ENCODE measurements around the gene EVX2.
A peak's percentile ranks its signal among the peaks of the same experiment; 100 is the strongest.

Gene EVX2

DNA sequence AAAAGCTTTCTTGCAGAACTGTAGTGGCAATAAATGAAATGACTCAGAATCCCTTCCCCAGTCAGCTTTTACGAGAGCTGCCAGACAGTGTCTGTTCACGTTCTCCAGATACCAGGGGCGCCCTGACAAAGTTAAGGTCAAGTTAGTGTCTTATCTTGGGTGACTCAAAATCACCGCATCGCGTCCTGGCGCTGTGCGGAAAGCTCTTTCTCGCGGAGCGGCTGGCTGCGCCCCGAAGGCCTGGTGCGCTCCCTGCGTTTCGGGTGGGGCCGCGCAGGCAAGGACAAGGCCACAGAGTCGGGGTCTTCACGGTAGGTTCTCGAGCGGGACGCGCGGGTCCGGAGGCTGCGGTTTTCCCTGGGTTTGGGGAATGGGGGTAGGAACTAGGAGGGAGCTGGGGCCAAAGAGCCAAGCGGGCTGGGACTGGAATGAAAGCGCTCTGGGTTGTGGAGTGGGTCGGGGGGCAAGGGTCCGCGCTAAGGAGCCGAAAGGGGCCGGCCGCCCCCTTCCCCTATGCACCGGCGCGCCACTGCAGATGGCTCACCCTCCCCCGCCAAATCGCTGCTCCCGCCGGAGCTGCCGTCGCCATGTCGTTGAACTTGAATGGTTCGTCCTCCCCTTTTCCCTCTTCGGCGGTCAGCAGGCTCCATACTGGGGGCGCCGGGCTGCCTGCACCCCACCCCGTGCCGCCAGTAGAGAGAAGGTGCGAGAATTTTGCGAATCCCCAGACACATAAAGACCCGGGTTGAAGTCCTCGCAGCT is 20.7 kb upstream of the EVX2 start:
- WGBS (ENCODE audit: extremely low coverage, insufficient coverage, low lambda C conversion rate), result no CpG with 5 or more reads among the region's 56 CpGs
- Histone ChIP-seq H2AK5ac (ENCODE audit: low read length) (no peak overlapping the region), H2BK15ac (replicated peaks; ENCODE audit: low read depth) (no peak overlapping the region), H4K8ac (ENCODE audit: low read depth, low read length) (no peak overlapping the region), H2BK5ac (ENCODE audit: low read length) (no peak overlapping the region), H3K9ac (ENCODE audit: low read length) (no peak overlapping the region), H3K27ac (ENCODE audit: low read depth, low read length) (no peak overlapping the region), H3K4me3 (ENCODE audit: low read length) (no peak overlapping the region), H3K23ac (ENCODE audit: low read length) (peak overlapping the region; percentile 6), H3K79me2 (ENCODE audit: control insufficient read depth, insufficient read depth, low read length) (no peaks in the 10 kb centered on the region), H3K4me1 (ENCODE audit: control insufficient read depth, low read depth, low read length) (no peaks in the 10 kb centered on the region), H3K56ac (ENCODE audit: low read length) (no peak overlapping the region), H3K79me1 (ENCODE audit: low read length) (no peaks in the 10 kb centered on the region), H3K18ac (ENCODE audit: low read length) (no peak overlapping the region), H3K4me2 (ENCODE audit: low read length) (peak overlapping the region; percentile 57), H3K36me3 (ENCODE audit: control insufficient read depth, insufficient read depth, low read length) (no peaks in the 10 kb centered on the region), H3K4ac (ENCODE audit: low read depth, low read length) (no peak overlapping the region), H4K5ac (ENCODE audit: low read length) (no peak overlapping the region), H2BK120ac (ENCODE audit: low read depth, low read length) (no peak overlapping the region), H3K27me3 (ENCODE audit: insufficient read depth, low read length, poor library complexity) (peaks cover 90% of the 10 kb centered on the region)
- DNase-seq, result peak; percentile 77

- no peak overlapping the region for H3K4ac ChIP-seq (ENCODE audit: low read depth, low read length)
- no peak overlapping the region for H2BK15ac ChIP-seq (replicated peaks; ENCODE audit: low read depth)
- no peaks in the 10 kb centered on the region for H3K79me2 ChIP-seq (ENCODE audit: control insufficient read depth, insufficient read depth, low read length)
- H3K79me1 ChIP-seq (ENCODE audit: low read length), result no peaks in the 10 kb centered on the region
- no peak overlapping the region for H3K4me2 ChIP-seq (ENCODE audit: low read length)
- WGBS (ENCODE audit: extremely low coverage, insufficient coverage, low lambda C conversion rate), result no CpG with 5 or more reads among the region's 17 CpGs
- H3K9ac ChIP-seq (ENCODE audit: low read length), result no peak overlapping the region
- no peak for DNase-seq
- peaks cover 90% of the 10 kb centered on the region for H3K27me3 ChIP-seq (ENCODE audit: insufficient read depth, low read length, poor library complexity)
- no peak overlapping the region for H2AK5ac ChIP-seq (ENCODE audit: low read length)
- no peaks in the 10 kb centered on the region for H3K36me3 ChIP-seq (ENCODE audit: control insufficient read depth, insufficient read depth, low read length)
- H3K56ac ChIP-seq (ENCODE audit: low read length), result no peak overlapping the region
- no peak overlapping the region for H3K4me3 ChIP-seq (ENCODE audit: low read length)
- H4K8ac ChIP-seq (ENCODE audit: low read depth, low read length), result no peak overlapping the region
- no peak overlapping the region for H3K27ac ChIP-seq (ENCODE audit: low read depth, low read length)
- no peak overlapping the region for H4K5ac ChIP-seq (ENCODE audit: low read length)
- no peak overlapping the region for H2BK5ac ChIP-seq (ENCODE audit: low read length)
- H2BK120ac ChIP-seq (ENCODE audit: low read depth, low read length), result no peak overlapping the region
- no peaks in the 10 kb centered on the region for H3K4me1 ChIP-seq (ENCODE audit: control insufficient read depth, low read depth, low read length)
- H3K23ac ChIP-seq (ENCODE audit: low read length), result no peak overlapping the region
- no peak overlapping the region for H3K18ac ChIP-seq (ENCODE audit: low read length)
These were observed 20.1 kb upstream of the EVX2 start for GRCh38 chr2:176103742-176104315.

- peaks cover 91% of the 10 kb centered on the region for H3K27me3 ChIP-seq (ENCODE audit: insufficient read depth, low read length, poor library complexity)
- H3K4me1 ChIP-seq (ENCODE audit: control insufficient read depth, low read depth, low read length), result no peaks in the 10 kb centered on the region
- H4K8ac ChIP-seq (ENCODE audit: low read depth, low read length), result no peak overlapping the region
- no peak overlapping the region for H2AK5ac ChIP-seq (ENCODE audit: low read length)
- no peaks in the 10 kb centered on the region for H3K79me2 ChIP-seq (ENCODE audit: control insufficient read depth, insufficient read depth, low read length)
- no peak overlapping the region for H3K23ac ChIP-seq (ENCODE audit: low read length)
- no peak overlapping the region for H3K4me2 ChIP-seq (ENCODE audit: low read length)
- H3K56ac ChIP-seq (ENCODE audit: low read length), result no peak overlapping the region
- H3K79me1 ChIP-seq (ENCODE audit: low read length), result no peaks in the 10 kb centered on the region
- no peak overlapping the region for H3K4ac ChIP-seq (ENCODE audit: low read depth, low read length)
- no peaks in the 10 kb centered on the region for H3K36me3 ChIP-seq (ENCODE audit: control insufficient read depth, insufficient read depth, low read length)
- no CpG with 5 or more reads among the region's 7 CpGs for WGBS (ENCODE audit: extremely low coverage, insufficient coverage, low lambda C conversion rate)
- H3K18ac ChIP-seq (ENCODE audit: low read length), result no peak overlapping the region
- no peak overlapping the region for H2BK5ac ChIP-seq (ENCODE audit: low read length)
- H2BK15ac ChIP-seq (replicated peaks; ENCODE audit: low read depth), result no peak overlapping the region
- H2BK120ac ChIP-seq (ENCODE audit: low read depth, low read length), result no peak overlapping the region
- H3K27ac ChIP-seq (ENCODE audit: low read depth, low read length), result no peak overlapping the region
- H4K5ac ChIP-seq (ENCODE audit: low read length), result no peak overlapping the region
- H3K9ac ChIP-seq (ENCODE audit: low read length), result no peak overlapping the region
- no peak overlapping the region for H3K4me3 ChIP-seq (ENCODE audit: low read length)
- DNase-seq, result no peak
These were observed 19.4 kb upstream of the EVX2 start for GRCh38 chr2:176103194-176103593.

- Histone ChIP-seq H3K23ac (ENCODE audit: low read length) (no peak overlapping the region), H2BK120ac (ENCODE audit: low read depth, low read length) (no peak overlapping the region), H4K8ac (ENCODE audit: low read depth, low read length) (no peak overlapping the region), H3K18ac (ENCODE audit: low read length) (no peak overlapping the region), H2BK15ac (replicated peaks; ENCODE audit: low read depth) (no peak overlapping the region), H3K56ac (ENCODE audit: low read length) (no peak overlapping the region), H3K27me3 (ENCODE audit: insufficient read depth, low read length, poor library complexity) (peaks cover 91% of the 10 kb centered on the region), H3K4me3 (ENCODE audit: low read length) (no peak overlapping the region), H2AK5ac (ENCODE audit: low read length) (no peak overlapping the region), H3K79me1 (ENCODE audit: low read length) (no peaks in the 10 kb centered on the region), H3K9ac (ENCODE audit: low read length) (no peak overlapping the region), H3K36me3 (ENCODE audit: control insufficient read depth, insufficient read depth, low read length) (no peaks in the 10 kb centered on the region), H4K5ac (ENCODE audit: low read length) (no peak overlapping the region), H3K4ac (ENCODE audit: low read depth, low read length) (no peak overlapping the region), H3K79me2 (ENCODE audit: control insufficient read depth, insufficient read depth, low read length) (no peaks in the 10 kb centered on the region), H2BK5ac (ENCODE audit: low read length) (no peak overlapping the region), H3K4me2 (ENCODE audit: low read length) (no peak overlapping the region), H3K27ac (ENCODE audit: low read depth, low read length) (no peak overlapping the region), H3K4me1 (ENCODE audit: control insufficient read depth, low read depth, low read length) (peaks cover 2% of the 10 kb centered on the region)
- no peak for DNase-seq
- no CpG with 5 or more reads among the region's 7 CpGs for WGBS (ENCODE audit: extremely low coverage, insufficient coverage, low lambda C conversion rate)
These were observed 18.6 kb upstream of the EVX2 start for GRCh38 chr2:176102309-176102866.

GRCh38 chr2:176101842-176102241 is 18.1 kb upstream of the EVX2 start:
- Histone ChIP-seq H2BK120ac (ENCODE audit: low read depth, low read length) (no peak overlapping the region), H2AK5ac (ENCODE audit: low read length) (no peak overlapping the region), H3K56ac (ENCODE audit: low read length) (no peak overlapping the region), H3K79me1 (ENCODE audit: low read length) (no peaks in the 10 kb centered on the region), H3K27ac (ENCODE audit: low read depth, low read length) (no peak overlapping the region), H3K36me3 (ENCODE audit: control insufficient read depth, insufficient read depth, low read length) (no peaks in the 10 kb centered on the region), H3K4me1 (ENCODE audit: control insufficient read depth, low read depth, low read length) (peaks cover 2% of the 10 kb centered on the region), H4K8ac (ENCODE audit: low read depth, low read length) (no peak overlapping the region), H4K5ac (ENCODE audit: low read length) (no peak overlapping the region), H3K4ac (ENCODE audit: low read depth, low read length) (no peak overlapping the region), H3K9ac (ENCODE audit: low read length) (no peak overlapping the region), H3K18ac (ENCODE audit: low read length) (no peak overlapping the region), H2BK15ac (replicated peaks; ENCODE audit: low read depth) (no peak overlapping the region), H3K79me2 (ENCODE audit: control insufficient read depth, insufficient read depth, low read length) (no peaks in the 10 kb centered on the region), H2BK5ac (ENCODE audit: low read length) (no peak overlapping the region), H3K23ac (ENCODE audit: low read length) (no peak overlapping the region), H3K4me2 (ENCODE audit: low read length) (no peak overlapping the region), H3K27me3 (ENCODE audit: insufficient read depth, low read length, poor library complexity) (peaks cover 86% of the 10 kb centered on the region), H3K4me3 (ENCODE audit: low read length) (no peak overlapping the region)
- no CpG with 5 or more reads among the region's 5 CpGs for WGBS (ENCODE audit: extremely low coverage, insufficient coverage, low lambda C conversion rate)
- no peak for DNase-seq

All from mesendoderm (in vitro differentiated cells).